ENCODE measurements around the gene DLL3. TPM values are rescaled to one million over a fixed set of nuclear protein-coding genes. Genes with fewer than 3 reads are reported as not detected.

DLL3 gene
- total RNA-seq, 4 donors from 2014 or later: not detected

- no peak overlapping the region for H3K4me3 ChIP-seq
- no peaks in the 10 kb centered on the region for H3K27me3 ChIP-seq
- H3K9me3 ChIP-seq: no peaks in the 10 kb centered on the region
- no peaks in the 10 kb centered on the region for H3K4me1 ChIP-seq
- H3K27ac ChIP-seq: no peak overlapping the region
- DNase-seq: no peak
- in situ Hi-C loops (cut with MboI; ENCODE audit: low sequenced_read_pairs in 4 of 4) (no loop called here), intact Hi-C loops (cut with DNase I; ENCODE audit: low total_unique reads) (no loop called here)
- TF ChIP-seq CTCF (IDR thresholded peaks at IDR 0.05 in 4 of 5, conservative IDR thresholded peaks at IDR 0.05 in 1 of 5): no peak
- no peak for TF ChIP-seq POLR2A (IDR thresholded peaks at IDR 0.05)
- ATAC-seq: no peak
- H3K36me3 ChIP-seq: peaks cover 0 to 97% of the 10 kb centered on the region in 2 donors
Measured at GRCh38 chr19:39470724-39471339, 27.9 kb upstream of the DLL3 start.

- ATAC-seq: no peak
Measured at GRCh38 chr19:39471756-39472536, 26.8 kb upstream of the DLL3 start.

GRCh38 chr19:39472746-39473442 is 25.9 kb upstream of the DLL3 start:
- Histone ChIP-seq H3K36me3 (peaks cover 0 to 81% of the 10 kb centered on the region in 2 donors), H3K9me3 (no peaks in the 10 kb centered on the region), H3K27ac (no peak overlapping the region), H3K4me1 (no peaks in the 10 kb centered on the region), H3K27me3 (no peaks in the 10 kb centered on the region), H3K4me3 (no peak overlapping the region)
- DNase-seq (no peak), ATAC-seq (no peak)
- intact Hi-C loops (cut with DNase I; ENCODE audit: low total_unique reads): no loop called here
- in situ Hi-C loops (cut with MboI; ENCODE audit: low sequenced_read_pairs in 4 of 4): no loop called here
- TF ChIP-seq POLR2A (IDR thresholded peaks at IDR 0.05) (no peak), CTCF (IDR thresholded peaks at IDR 0.05 in 4 of 5, conservative IDR thresholded peaks at IDR 0.05 in 1 of 5) (no peak)

More at GRCh38 chr19:39471756-39472536, 26.8 kb upstream of the DLL3 start:
- H3K4me1 ChIP-seq: no peaks in the 10 kb centered on the region
- H3K27ac ChIP-seq: no peak overlapping the region
- H3K36me3 ChIP-seq: peaks cover 0 to 91% of the 10 kb centered on the region in 2 donors
- TF ChIP-seq POLR2A (IDR thresholded peaks at IDR 0.05): no peak
- no peak for TF ChIP-seq CTCF (IDR thresholded peaks at IDR 0.05 in 4 of 5, conservative IDR thresholded peaks at IDR 0.05 in 1 of 5)
- intact Hi-C loops (cut with DNase I; ENCODE audit: low total_unique reads) (no loop called here), in situ Hi-C loops (cut with MboI; ENCODE audit: low sequenced_read_pairs in 4 of 4) (no loop called here)
- H3K9me3 ChIP-seq: no peaks in the 10 kb centered on the region
- DNase-seq: no peak
- no peaks in the 10 kb centered on the region for H3K27me3 ChIP-seq
- no peak overlapping the region for H3K4me3 ChIP-seq

- ATAC-seq: no peak
Measured at GRCh38 chr19:39473443-39473960, 25.2 kb upstream of the DLL3 start.

More at GRCh38 chr19:39473443-39473960, 25.2 kb upstream of the DLL3 start:
- in situ Hi-C loops (cut with MboI; ENCODE audit: low sequenced_read_pairs in 4 of 4): no loop called here
- Histone ChIP-seq H3K27me3 (no peaks in the 10 kb centered on the region), H3K4me3 (no peak overlapping the region), H3K9me3 (no peaks in the 10 kb centered on the region), H3K36me3 (peaks cover 0 to 75% of the 10 kb centered on the region in 2 donors), H3K27ac (no peak overlapping the region), H3K4me1 (no peaks in the 10 kb centered on the region)
- intact Hi-C loops (cut with DNase I; ENCODE audit: low total_unique reads): no loop called here
- DNase-seq: no peak
- TF ChIP-seq CTCF (IDR thresholded peaks at IDR 0.05 in 4 of 5, conservative IDR thresholded peaks at IDR 0.05 in 1 of 5) (no peak), POLR2A (IDR thresholded peaks at IDR 0.05) (no peak)
